ENCODE data around the gene CRY1. TPM values are rescaled to one million over a fixed set of nuclear protein-coding genes. Genes with fewer than 3 reads are reported as not detected.

CRY1 gene
- 6.8 and 6.9 TPM in 2 replicates for total RNA-seq

GRCh38 chr12:107093417-107094182 lies at the start of gene CRY1:
CRY1 (minus strand) TSS chr12:107093549; CDS start chr12:107092961, 588 bp downstream.

GRCh38 chr12:106986625-106987389 lies 106.5 kb downstream of the CRY1 start, which contains the start of gene MTERF2:
MTERF2 (minus strand) TSS chr12:106987146; CDS start chr12:106978714, 8,432 bp downstream.

DNA sequence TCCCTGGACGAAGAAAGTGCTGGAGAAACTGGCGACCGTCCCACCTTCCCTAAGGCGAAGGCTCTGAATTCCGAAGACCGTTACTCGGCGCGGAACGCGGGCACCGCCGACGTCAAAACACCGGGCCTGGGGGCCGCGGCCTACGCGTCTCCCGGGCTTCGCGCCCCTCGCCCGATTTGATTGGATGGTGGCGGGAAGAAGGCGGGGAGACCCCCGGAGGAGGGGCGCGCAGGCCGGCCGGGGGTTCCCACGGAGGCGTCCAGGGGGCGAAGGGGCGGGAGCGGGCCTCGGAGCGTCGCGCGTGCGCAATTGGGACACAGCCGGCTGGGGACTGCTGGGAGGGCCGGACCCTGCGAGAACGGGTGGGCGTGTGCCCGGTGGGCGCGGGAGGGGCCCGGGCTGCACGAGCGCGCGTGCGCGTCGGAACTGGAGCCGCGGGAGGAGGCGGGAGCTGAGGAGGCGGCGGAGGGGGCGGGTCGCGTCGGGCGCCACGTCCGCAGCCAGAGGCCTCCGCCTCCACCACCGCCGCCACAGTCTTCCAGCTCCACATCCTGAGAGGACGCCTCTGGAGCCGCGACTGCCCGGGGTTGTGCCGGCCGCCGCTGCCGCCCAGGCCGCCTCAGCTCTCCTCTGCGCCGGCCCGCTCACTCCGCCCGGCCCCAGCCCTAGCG lies 137.8 kb downstream of the CRY1 start, which contains the start of gene TMEM263:
Gene TMEM263, plus strand, starts transcription at position 531 of the 671 bp plus-strand sequence. CDS start 11,210 bp downstream, outside the sequence.

Other genes starting within 250 kb of the CRY1 start
- gene TMEM263, start 137.6 kb downstream of the CRY1 start, total RNA-seq, result 22.0 and 27.6 TPM in 2 replicates
- 3.0 and 5.4 TPM in 2 replicates for gene MTERF2, start 106.4 kb downstream of the CRY1 start, total RNA-seq